ENCODE measurements around the gene CNTNAP1. TPM values are rescaled to one million over a fixed set of nuclear protein-coding genes. Genes with fewer than 3 reads are reported as not detected.

Gene CNTNAP1
- total and polyA plus RNA-seq, 10 of the 15 experiments (the other 5 are each of a cell fraction or from before 2014, with no cell fraction given) = 0.95 to 29.9 (median 10.4) TPM

- no peak for TF ChIP-seq SKIL (IDR thresholded peaks at IDR 0.05; ENCODE audit: low read depth, poor library complexity, severe bottlenecking)
- no peak for TF ChIP-seq SMAD1 (IDR thresholded peaks at IDR 0.05; ENCODE audit: low read depth, partially characterized antibody)
- TF ChIP-seq KLF5 (IDR thresholded peaks at IDR 0.05; ENCODE audit: partially characterized antibody) = no peak
- TF ChIP-seq NRF1 (conservative IDR thresholded peaks at IDR 0.05; ENCODE audit: low read depth, low read length) = no peak
- TF ChIP-seq HCFC1 (IDR thresholded peaks at IDR 0.05; ENCODE audit: low read length) = no peak
- TF ChIP-seq ESRRA (IDR thresholded peaks at IDR 0.05; ENCODE audit: low read length) = no peak
- TF ChIP-seq USF2 (IDR thresholded peaks at IDR 0.05; ENCODE audit: borderline replicate concordance, low read depth, low read length) = no peak
- TF ChIP-seq CBX5 (IDR thresholded peaks at IDR 0.05; ENCODE audit: low read depth) = no peak
- TF ChIP-seq TAF1 (IDR thresholded peaks at IDR 0.05; ENCODE audit: borderline replicate concordance, low read depth, low read length) = no peak
- no peak for TF ChIP-seq ATF3 (IDR thresholded peaks at IDR 0.05; ENCODE audit: borderline replicate concordance, extremely low read depth, low read depth, low read length)
- TF ChIP-seq PAX8 (IDR thresholded peaks at IDR 0.05) = no peak
- TF ChIP-seq HDGF (IDR thresholded peaks at IDR 0.05) = no peak
- TF ChIP-seq SUPT20H (IDR thresholded peaks at IDR 0.05; ENCODE audit: borderline replicate concordance, control insufficient read depth, low read depth, low read length) = no peak
- no peak for TF ChIP-seq HDAC2 (IDR thresholded peaks at IDR 0.05)
- no peak for TF ChIP-seq SPI1 (IDR thresholded peaks at IDR 0.05; ENCODE audit: borderline replicate concordance, insufficient read depth, low read depth, low read length)
- TF ChIP-seq POLR2A (IDR thresholded peaks at IDR 0.05; ENCODE audit: low read depth, low read length) = 0 out of 2 replicates have a peak, but pooled peaks have one; percentile 15
- TF ChIP-seq NFIC (IDR thresholded peaks at IDR 0.05; ENCODE audit: low read depth, low read length) = no peak
- TF ChIP-seq IRF5 (IDR thresholded peaks at IDR 0.05; ENCODE audit: borderline replicate concordance) = no peak
- 0 out of 2 replicates have a peak, but pooled peaks have one; percentile 39 for TF ChIP-seq ELK1 (IDR thresholded peaks at IDR 0.05; ENCODE audit: low read depth, low read length)
- no peak for TF ChIP-seq NFYB (IDR thresholded peaks at IDR 0.05; ENCODE audit: insufficient read depth, low read depth, low read length)
- no peak for TF ChIP-seq TCF12 (IDR thresholded peaks at IDR 0.05; ENCODE audit: low read depth, low read length)
- TF ChIP-seq ATF7 (IDR thresholded peaks at IDR 0.05; ENCODE audit: low read depth) = no peak
- no peak for TF ChIP-seq ZNF24 (IDR thresholded peaks at IDR 0.05)
Measured at GRCh38 chr17:42673885-42674754, 8.2 kb upstream of the CNTNAP1 start (continued).

All from GM12878 (cell line).